ENCODE data around the gene EBF3.

The EBF3 gene

DNA sequence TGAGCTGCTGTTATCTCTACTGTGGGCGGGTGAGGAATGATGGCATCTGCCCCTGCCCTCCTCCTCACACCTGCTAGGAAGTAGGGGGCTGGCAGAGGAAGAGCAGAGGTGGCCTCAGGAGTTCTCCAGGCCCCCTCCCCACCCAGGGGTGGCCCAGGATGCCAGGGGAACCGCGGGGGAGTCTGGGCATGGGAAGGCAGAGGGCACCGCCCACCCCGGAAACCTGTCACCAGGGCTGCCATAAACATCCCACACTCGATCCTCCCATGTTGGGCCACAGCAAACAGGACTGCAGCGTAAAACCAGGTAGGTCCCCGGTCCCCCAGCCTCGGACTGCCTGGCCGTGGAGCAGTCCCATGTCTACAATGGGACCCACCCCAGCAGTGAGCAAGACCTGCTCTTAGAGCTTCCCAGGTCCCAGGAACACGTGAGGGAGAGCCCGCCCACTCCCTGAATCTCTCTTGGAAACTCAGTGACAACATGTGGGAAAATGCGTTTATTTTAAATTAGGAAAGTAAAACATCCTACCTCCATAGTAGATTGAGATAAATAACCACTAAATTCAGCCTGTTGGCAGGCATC is 23.4 kb downstream of the EBF3 start:
- Histone ChIP-seq H3K9ac (no peak overlapping the region), H3K36me3 (no peaks in the 10 kb centered on the region), H3K4me2 (0 out of 22 replicates have a peak overlapping the region, but pooled peaks of 1 of the 11 experiments have one; percentile 79), H3K4me3 (no peak overlapping the region), H3K4me1 (peaks cover 12 to 22% (median 18%) of the 10 kb centered on the region in 10 experiments), H3K9me3 (replicated peaks in 1 of 11) (no peaks in the 10 kb centered on the region), H3K27me3 (no peaks in the 10 kb centered on the region), H4K20me1 (no peaks in the 10 kb centered on the region), H3K27ac (no peak overlapping the region)
- TF ChIP-seq Cebpa-rat (IDR thresholded peaks at IDR 0.05): no peak

DNA sequence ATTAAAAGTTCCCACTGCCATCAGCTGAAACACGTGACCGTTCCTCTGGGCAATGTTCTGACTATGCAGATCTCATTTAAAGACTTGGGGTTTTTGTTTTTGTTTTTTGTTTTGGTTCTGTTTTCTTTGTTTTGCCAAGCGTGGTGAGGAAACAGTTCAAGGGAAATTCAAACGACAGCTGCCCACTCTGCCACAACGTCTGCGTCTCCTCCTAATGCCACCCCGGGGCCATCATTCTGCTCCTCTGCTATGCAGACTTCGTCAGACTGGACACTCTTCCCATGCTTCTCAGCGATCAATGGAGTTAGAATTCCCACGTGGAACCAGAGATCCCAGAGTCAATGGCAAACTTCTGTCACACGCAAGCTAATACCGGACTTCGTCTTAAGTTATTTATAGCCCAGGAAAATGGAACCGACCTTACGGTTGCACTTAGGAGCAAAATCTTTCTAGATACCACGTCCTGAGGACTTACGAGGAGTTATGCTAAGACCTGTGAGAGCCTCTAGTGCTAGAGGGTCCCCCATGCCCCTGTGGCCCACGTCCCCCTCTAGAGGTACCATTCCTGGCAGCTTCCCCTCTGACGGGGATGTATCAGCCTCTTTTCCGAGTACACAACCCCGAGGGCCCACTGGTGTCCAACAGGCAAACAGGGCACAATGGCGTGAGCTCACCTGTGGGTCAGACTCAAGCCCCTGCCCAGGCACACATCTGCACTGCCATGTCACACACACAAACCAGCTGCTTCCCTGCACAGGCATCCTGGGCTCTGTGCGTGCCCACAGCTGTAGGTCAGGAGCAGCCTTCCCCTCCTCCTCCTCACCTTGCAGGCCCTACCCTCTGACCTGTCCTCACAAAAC is 24.4 kb downstream of the EBF3 start:
- Histone ChIP-seq H3K27ac (no peak overlapping the region), H3K9me3 (replicated peaks in 1 of 11) (no peaks in the 10 kb centered on the region), H3K36me3 (no peaks in the 10 kb centered on the region), H3K4me3 (no peak overlapping the region), H3K27me3 (no peaks in the 10 kb centered on the region), H3K4me1 (peaks cover 12 to 22% (median 18%) of the 10 kb centered on the region in 10 experiments), H3K9ac (no peak overlapping the region), H4K20me1 (no peaks in the 10 kb centered on the region), H3K4me2 (peak overlapping the region; percentile 38 to 79 (median 64))
- no peak for TF ChIP-seq Cebpa-rat (IDR thresholded peaks at IDR 0.05)

DNA sequence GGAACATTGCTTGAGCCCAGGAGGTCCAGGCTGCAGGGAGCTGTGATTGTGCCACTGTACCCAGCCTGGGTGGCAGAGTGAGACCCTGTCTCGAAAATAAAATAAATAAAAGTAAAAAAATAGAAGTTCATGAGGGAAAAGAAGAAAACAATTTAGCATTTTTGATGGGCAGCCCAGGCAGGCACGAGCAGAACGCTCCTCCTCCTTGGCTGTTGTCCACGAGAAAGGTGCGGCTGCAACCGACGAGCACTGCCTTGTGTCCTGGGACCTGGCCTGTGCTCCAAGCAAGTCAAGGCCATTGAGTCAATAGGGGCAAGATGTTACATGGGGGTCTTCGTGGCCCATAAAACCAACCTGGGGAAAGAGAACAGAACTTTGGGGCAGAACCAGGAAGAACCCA is 25.6 kb downstream of the EBF3 start:
- H3K27ac ChIP-seq: no peak overlapping the region
- no peaks in the 10 kb centered on the region for H3K27me3 ChIP-seq
- no peaks in the 10 kb centered on the region; a peak in 1 of 22 replicates for H4K20me1 ChIP-seq
- no peak for TF ChIP-seq Cebpa-rat (IDR thresholded peaks at IDR 0.05)
- no peaks in the 10 kb centered on the region for H3K9me3 ChIP-seq (replicated peaks in 1 of 11)
- H3K36me3 ChIP-seq: no peaks in the 10 kb centered on the region
- no peak overlapping the region for H3K9ac ChIP-seq
- H3K4me1 ChIP-seq: peaks cover 12 to 22% (median 18%) of the 10 kb centered on the region in 10 experiments
- peak overlapping the region; percentile 38 to 79 (median 64); a peak in 18 of 22 replicates for H3K4me2 ChIP-seq
- no peak overlapping the region for H3K4me3 ChIP-seq

DNA sequence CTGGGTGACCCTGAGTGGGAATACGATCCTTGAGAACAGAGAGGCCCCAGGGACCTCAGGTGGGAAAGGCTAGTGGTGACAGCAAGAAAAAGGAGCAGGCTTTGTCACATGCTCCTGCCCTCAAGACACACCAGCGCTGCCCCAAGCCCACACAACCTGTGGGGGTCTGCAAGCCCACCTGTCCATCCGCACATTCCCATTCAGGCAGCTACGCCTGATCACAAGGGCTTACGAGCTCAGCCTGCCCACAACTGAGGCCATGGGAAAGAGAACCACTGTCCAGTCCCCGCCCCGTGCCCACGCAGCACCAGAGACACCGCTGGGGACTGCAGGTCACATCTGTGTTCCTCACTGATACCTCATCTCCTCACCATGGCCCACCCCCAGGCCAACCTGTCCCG is 26.7 kb downstream of the EBF3 start:
- no peak for TF ChIP-seq Cebpa-rat (IDR thresholded peaks at IDR 0.05)
- Histone ChIP-seq H3K9ac (no peak overlapping the region), H4K20me1 (no peaks in the 10 kb centered on the region; a peak in 1 of 22 replicates), H3K4me2 (no peak overlapping the region), H3K9me3 (replicated peaks in 1 of 11) (no peaks in the 10 kb centered on the region), H3K27me3 (no peaks in the 10 kb centered on the region), H3K4me1 (peaks cover 12 to 22% (median 18%) of the 10 kb centered on the region in 10 experiments), H3K4me3 (no peak overlapping the region), H3K36me3 (no peaks in the 10 kb centered on the region), H3K27ac (no peak overlapping the region)

DNA sequence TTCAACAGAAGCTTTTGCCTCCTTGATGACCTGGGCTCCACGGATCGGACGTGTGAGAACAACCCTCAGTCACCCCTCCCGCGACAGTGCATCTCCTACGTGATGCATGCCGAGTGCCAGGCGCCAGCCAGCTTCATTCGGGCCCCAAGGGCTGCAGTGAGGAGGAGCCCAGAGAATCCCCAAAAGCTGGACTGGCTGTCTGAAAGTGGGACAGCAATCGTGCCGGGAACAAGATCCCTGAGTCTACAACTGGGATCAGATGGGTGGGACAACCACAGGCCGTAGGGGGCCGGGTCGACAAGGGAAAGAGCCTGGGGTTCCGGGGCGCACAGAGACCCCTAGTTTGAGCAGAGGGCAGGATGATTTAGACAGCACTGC is 27.2 kb downstream of the EBF3 start:
- peaks cover 12 to 22% (median 18%) of the 10 kb centered on the region in 10 experiments for H3K4me1 ChIP-seq
- no peaks in the 10 kb centered on the region for H3K9me3 ChIP-seq (replicated peaks in 1 of 11)
- H3K4me3 ChIP-seq: no peak overlapping the region
- no peaks in the 10 kb centered on the region for H3K36me3 ChIP-seq
- H4K20me1 ChIP-seq: no peaks in the 10 kb centered on the region; a peak in 1 of 22 replicates
- H3K27me3 ChIP-seq: no peaks in the 10 kb centered on the region
- H3K27ac ChIP-seq: no peak overlapping the region
- no peak overlapping the region for H3K4me2 ChIP-seq
- no peak overlapping the region for H3K9ac ChIP-seq
- TF ChIP-seq Cebpa-rat (IDR thresholded peaks at IDR 0.05): no peak

DNA sequence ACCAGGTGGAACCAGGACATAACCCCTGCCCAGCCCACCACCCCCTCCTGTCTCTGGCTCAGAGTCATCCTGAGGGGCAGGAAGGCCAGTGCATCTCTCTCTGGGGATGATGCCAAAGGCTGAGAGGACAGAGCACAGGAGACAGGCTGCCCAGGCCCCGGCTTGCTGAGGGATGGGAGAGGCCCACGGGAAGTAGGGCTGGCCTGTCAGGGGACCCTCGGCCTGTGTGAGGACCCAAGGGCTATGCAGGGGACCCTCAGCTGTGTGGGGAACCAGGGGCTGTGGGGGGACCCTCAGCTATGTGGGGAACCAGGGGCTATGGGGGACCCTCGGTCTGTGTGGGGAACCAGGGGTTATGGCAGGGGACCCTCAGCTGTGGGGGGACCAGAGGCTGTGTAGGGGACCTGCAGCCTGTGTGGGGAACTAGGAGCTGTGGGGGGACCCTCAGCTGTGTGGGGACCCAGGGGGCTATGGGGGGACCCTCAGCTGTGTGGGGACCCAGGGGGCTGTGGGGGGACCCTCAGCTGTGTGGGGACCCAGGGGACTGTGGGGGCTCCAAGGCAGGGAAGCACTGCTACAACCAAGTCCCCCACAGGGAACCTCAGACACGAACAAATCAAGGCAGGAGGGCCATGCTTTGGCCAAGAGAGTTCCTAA is 27.7 kb downstream of the EBF3 start:
- Histone ChIP-seq H3K9me3 (replicated peaks in 1 of 11) (no peaks in the 10 kb centered on the region), H3K27ac (no peak overlapping the region), H4K20me1 (no peaks in the 10 kb centered on the region; a peak in 1 of 22 replicates), H3K9ac (no peak overlapping the region), H3K4me3 (no peak overlapping the region), H3K4me2 (no peak overlapping the region), H3K4me1 (peaks cover 12 to 22% (median 18%) of the 10 kb centered on the region in 10 experiments), H3K27me3 (no peaks in the 10 kb centered on the region), H3K36me3 (no peaks in the 10 kb centered on the region)
- TF ChIP-seq Cebpa-rat (IDR thresholded peaks at IDR 0.05): no peak

DNA sequence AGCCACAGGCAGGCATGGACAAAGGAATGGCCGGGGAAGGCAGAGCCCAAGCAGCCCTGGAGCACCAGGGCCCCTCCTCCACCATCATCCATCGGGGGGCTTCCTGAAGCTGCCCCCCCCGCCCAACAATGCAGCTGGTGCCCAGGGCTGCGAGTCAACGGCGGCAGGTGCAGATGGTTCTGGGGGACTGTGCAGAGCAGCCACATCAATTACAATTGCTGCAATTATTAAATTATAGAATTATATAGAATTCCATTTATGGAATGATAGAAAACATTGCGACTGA is 28.3 kb downstream of the EBF3 start:
- H3K27me3 ChIP-seq: no peaks in the 10 kb centered on the region

DNA sequence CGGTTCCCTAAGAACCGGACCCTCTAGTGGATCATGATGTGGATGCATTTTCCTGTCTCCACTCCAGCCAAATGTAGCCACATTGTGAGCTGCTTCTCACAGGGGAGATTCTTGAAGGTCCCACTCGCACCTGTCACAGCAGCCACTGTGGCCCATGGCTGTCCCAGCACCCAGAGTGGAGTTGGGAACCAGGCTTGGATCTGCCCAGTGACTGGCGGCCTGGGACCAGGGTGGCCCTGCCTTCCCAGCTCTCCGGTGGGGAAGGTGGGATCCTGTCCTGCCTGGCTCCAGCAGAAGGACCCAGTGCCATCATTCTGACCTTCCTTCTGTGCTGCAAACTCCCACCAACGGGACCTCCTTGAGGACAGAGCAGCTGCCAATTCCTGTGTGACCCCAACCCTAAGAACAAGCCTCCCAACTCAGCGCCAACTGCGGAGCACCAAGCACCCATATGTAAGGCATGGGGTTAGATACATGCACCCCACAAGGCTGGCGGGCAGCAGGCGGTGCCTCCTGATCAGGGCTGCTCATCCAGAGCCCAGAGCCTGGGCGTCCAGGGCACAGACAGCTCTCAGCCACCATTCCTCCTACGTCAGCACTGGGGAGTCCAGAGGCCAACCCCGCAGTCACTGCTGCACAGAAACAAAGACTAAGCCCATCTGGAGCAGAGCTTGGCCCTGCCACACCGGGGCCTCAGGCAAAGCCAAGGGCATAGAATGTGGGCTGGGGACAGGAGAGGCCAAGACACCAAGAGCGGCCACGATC is 28.8 kb downstream of the EBF3 start:
- peaks cover 12 to 22% (median 18%) of the 10 kb centered on the region in 10 experiments for H3K4me1 ChIP-seq
- no peaks in the 10 kb centered on the region for H3K9me3 ChIP-seq (replicated peaks in 1 of 11)
- no peak overlapping the region for H3K27ac ChIP-seq
- H3K9ac ChIP-seq: no peak overlapping the region
- no peaks in the 10 kb centered on the region; a peak in 1 of 22 replicates for H4K20me1 ChIP-seq
- no peak overlapping the region for H3K4me2 ChIP-seq
- no peak overlapping the region for H3K4me3 ChIP-seq
- H3K27me3 ChIP-seq: no peaks in the 10 kb centered on the region
- no peak for TF ChIP-seq Cebpa-rat (IDR thresholded peaks at IDR 0.05)
- H3K36me3 ChIP-seq: no peaks in the 10 kb centered on the region

More for the DNA sequence above, 28.3 kb downstream of the EBF3 start:
- no peaks in the 10 kb centered on the region for H3K9me3 ChIP-seq (replicated peaks in 1 of 11)
- no peak for TF ChIP-seq Cebpa-rat (IDR thresholded peaks at IDR 0.05)
- no peak overlapping the region for H3K9ac ChIP-seq
- no peak overlapping the region for H3K4me2 ChIP-seq
- H3K36me3 ChIP-seq: no peaks in the 10 kb centered on the region
- H3K27ac ChIP-seq: no peak overlapping the region
- no peaks in the 10 kb centered on the region; a peak in 1 of 22 replicates for H4K20me1 ChIP-seq
- peaks cover 12 to 22% (median 18%) of the 10 kb centered on the region in 10 experiments for H3K4me1 ChIP-seq
- no peak overlapping the region for H3K4me3 ChIP-seq
